IPS-20b (cell line): ENCODE data around the gene PRKCZ.

Experiments
- H3K27ac ChIP-seq: one replicate; pipeline ENCODE4 v1.5.1; 2013; ENCODE audit warnings: low read length
- H3K27me3 ChIP-seq: 2 replicates; pipeline ENCODE4 v1.6.1; 2013; ENCODE audit warnings: mild to moderate bottlenecking, low read length, inconsistent platforms; ENCODE audit not compliant: insufficient read depth
- H3K36me3 ChIP-seq: 2 replicates; pipeline ENCODE4 v1.6.1; 2013; ENCODE audit warnings: low read depth, mild to moderate bottlenecking, inconsistent platforms, low read length, moderate library complexity; ENCODE audit not compliant: insufficient read depth
- H3K4me1 ChIP-seq: 2 replicates; pipeline ENCODE4 v1.6.1; 2013; ENCODE audit warnings: mild to moderate bottlenecking, control low read depth, inconsistent platforms, low read length, moderate library complexity; ENCODE audit not compliant: insufficient read depth
- H3K4me3 ChIP-seq: 2 replicates; pipeline ENCODE4 v1.5.1; 2013; ENCODE audit warnings: mild to moderate bottlenecking, low read length, inconsistent platforms
- H3K9ac ChIP-seq: 2 replicates; pipeline ENCODE4 v1.6.1; 2013; ENCODE audit warnings: low read depth, mild to moderate bottlenecking, inconsistent platforms, low read length, moderate library complexity
- H3K9me3 ChIP-seq: 2 replicates; pipeline ENCODE4 v1.6.1; 2013; ENCODE audit warnings: mild to moderate bottlenecking, low read depth, low read length, inconsistent platforms; ENCODE audit not compliant: insufficient read depth

Gene PRKCZ

DNA sequence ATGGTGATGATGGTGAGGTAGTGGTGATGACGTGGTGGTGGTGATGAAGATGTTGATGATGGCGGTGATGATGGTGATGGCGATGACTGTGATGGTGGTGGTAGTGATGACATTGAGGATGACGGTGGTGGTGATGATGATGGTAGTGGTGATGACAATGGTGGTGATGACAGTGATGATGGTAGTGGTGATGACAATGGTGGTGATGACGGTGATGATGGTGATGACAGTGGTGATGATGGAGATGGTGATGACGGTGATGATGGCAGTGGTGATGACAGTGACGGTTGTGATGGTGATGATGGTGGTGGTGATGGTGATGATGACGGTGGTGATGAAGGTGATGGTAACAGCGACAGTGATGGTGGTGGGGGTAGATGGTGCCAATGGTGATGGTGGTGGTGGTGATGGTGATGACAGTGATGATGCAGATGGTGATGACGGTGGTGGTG, 105.0 kb downstream of the PRKCZ start:
- no peak overlapping the region for H3K27ac ChIP-seq
- H3K36me3 ChIP-seq = peaks cover 59% of the 10 kb centered on the region
- no peaks in the 10 kb centered on the region for H3K27me3 ChIP-seq
- no peaks in the 10 kb centered on the region for H3K4me1 ChIP-seq
- no peak overlapping the region for H3K9ac ChIP-seq
- H3K4me3 ChIP-seq = no peak overlapping the region
- H3K9me3 ChIP-seq = no peaks in the 10 kb centered on the region

DNA sequence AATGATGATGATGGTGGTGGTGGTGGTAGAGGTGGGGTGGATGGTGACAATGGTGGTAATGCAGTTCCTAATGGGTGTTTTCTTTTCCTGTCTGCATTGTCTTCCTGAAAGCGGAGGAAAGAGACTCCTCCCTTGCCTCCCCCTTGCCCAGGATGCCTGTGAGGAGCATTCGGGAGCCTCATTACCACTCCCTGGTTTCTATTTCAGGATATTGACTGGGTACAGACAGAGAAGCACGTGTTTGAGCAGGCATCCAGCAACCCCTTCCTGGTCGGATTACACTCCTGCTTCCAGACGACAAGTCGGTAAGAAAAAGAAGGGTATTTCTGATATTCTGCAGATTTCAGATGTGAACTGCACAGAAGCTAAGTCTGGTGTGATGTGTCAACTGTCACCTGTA, 105.6 kb downstream of the PRKCZ start:
- Histone ChIP-seq H3K4me3 (no peak overlapping the region), H3K27me3 (no peaks in the 10 kb centered on the region)

DNA sequence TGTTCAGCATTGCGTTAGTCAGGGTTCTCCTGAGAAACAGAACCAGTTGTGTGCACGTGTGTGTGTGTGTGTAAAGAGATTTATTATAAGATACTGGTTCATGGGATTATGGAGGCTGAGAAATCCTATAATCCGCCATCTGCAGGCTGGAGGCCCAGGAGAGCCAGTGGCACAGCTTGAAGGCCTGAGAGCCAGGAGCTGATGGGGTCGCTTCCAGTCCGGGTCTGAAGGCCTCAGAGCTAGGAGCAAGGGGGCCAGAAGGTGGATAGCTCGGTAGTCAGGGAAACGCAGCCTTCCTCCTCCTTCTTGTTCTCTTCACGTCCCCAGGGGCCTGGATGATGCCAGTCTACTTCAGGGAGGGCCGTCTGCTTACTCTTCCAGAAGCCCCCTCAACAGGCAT, 106.7 kb downstream of the PRKCZ start:
- Histone ChIP-seq H3K9me3 (no peaks in the 10 kb centered on the region), H3K27me3 (no peaks in the 10 kb centered on the region), H3K36me3 (peaks cover 48% of the 10 kb centered on the region), H3K4me1 (no peaks in the 10 kb centered on the region), H3K27ac (no peak overlapping the region), H3K9ac (no peak overlapping the region), H3K4me3 (no peak overlapping the region)

More for the DNA sequence above, 105.6 kb downstream of the PRKCZ start:
- Histone ChIP-seq H3K9me3 (no peaks in the 10 kb centered on the region), H3K36me3 (peaks cover 55% of the 10 kb centered on the region), H3K4me1 (no peaks in the 10 kb centered on the region), H3K9ac (no peak overlapping the region), H3K27ac (no peak overlapping the region)

GRCh38 chr1:2157856-2158255, 107.6 kb downstream of the PRKCZ start:
- H3K27ac ChIP-seq = no peak overlapping the region
- no peak overlapping the region for H3K4me3 ChIP-seq
- no peaks in the 10 kb centered on the region for H3K27me3 ChIP-seq
- peaks cover 41% of the 10 kb centered on the region for H3K36me3 ChIP-seq
- no peaks in the 10 kb centered on the region for H3K4me1 ChIP-seq
- H3K9ac ChIP-seq = no peak overlapping the region
- no peaks in the 10 kb centered on the region for H3K9me3 ChIP-seq

- Histone ChIP-seq H3K4me1 (no peaks in the 10 kb centered on the region), H3K4me3 (no peak overlapping the region), H3K9me3 (no peaks in the 10 kb centered on the region), H3K36me3 (peaks cover 41% of the 10 kb centered on the region), H3K9ac (no peak overlapping the region), H3K27ac (no peak overlapping the region), H3K27me3 (no peaks in the 10 kb centered on the region)
Measured at GRCh38 chr1:2158272-2158671, 108.1 kb downstream of the PRKCZ start.

GRCh38 chr1:2159124-2159523, 108.9 kb downstream of the PRKCZ start:
- peaks cover 44% of the 10 kb centered on the region; the same call in 1 of the 2 replicates for H3K36me3 ChIP-seq
- H3K9me3 ChIP-seq = no peaks in the 10 kb centered on the region
- H3K4me3 ChIP-seq = no peak overlapping the region
- no peaks in the 10 kb centered on the region for H3K4me1 ChIP-seq
- H3K27me3 ChIP-seq = no peaks in the 10 kb centered on the region
- no peak overlapping the region for H3K27ac ChIP-seq
- no peak overlapping the region for H3K9ac ChIP-seq

- H3K27ac ChIP-seq = no peak overlapping the region
- no peaks in the 10 kb centered on the region for H3K4me1 ChIP-seq
- H3K9me3 ChIP-seq = no peaks in the 10 kb centered on the region
- H3K9ac ChIP-seq = no peak overlapping the region
- no peaks in the 10 kb centered on the region for H3K27me3 ChIP-seq
- no peak overlapping the region for H3K4me3 ChIP-seq
- peaks cover 38% of the 10 kb centered on the region; the same call in 1 of the 2 replicates for H3K36me3 ChIP-seq
Measured at GRCh38 chr1:2160451-2161300, 110.5 kb downstream of the PRKCZ start.

GRCh38 chr1:2163205-2163604, 113.0 kb downstream of the PRKCZ start:
- Histone ChIP-seq H3K9ac (no peak overlapping the region), H3K36me3 (peaks cover 23% of the 10 kb centered on the region; the same call in 1 of the 2 replicates), H3K4me3 (no peak overlapping the region), H3K27me3 (no peaks in the 10 kb centered on the region), H3K4me1 (no peaks in the 10 kb centered on the region), H3K9me3 (no peaks in the 10 kb centered on the region), H3K27ac (no peak overlapping the region)

DNA sequence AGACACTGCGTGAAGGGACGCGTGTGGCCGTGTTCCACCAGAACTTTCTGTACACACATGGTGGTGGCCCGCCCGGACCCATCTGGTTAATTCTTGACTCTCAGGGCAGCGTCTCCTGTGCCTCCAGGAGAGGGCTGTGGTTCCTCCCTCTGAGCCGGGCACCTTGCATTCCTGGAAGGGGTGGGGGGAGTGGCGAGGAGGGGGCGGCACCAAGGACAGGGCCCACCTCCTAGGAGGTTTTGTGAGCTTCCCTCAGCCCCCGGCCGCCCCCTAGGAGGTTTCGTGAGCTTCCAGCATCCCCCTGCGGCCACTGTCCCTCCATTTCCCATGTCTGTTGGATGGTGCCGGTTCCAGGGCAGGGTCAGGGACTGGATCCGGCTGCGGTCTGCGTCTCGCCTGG, 115.4 kb downstream of the PRKCZ start:
- Histone ChIP-seq H3K9ac (no peak overlapping the region), H3K27me3 (no peaks in the 10 kb centered on the region), H3K36me3 (peaks cover 10% of the 10 kb centered on the region; the same call in 1 of the 2 replicates), H3K4me3 (no peak overlapping the region), H3K4me1 (no peaks in the 10 kb centered on the region), H3K9me3 (no peaks in the 10 kb centered on the region), H3K27ac (no peak overlapping the region)

DNA sequence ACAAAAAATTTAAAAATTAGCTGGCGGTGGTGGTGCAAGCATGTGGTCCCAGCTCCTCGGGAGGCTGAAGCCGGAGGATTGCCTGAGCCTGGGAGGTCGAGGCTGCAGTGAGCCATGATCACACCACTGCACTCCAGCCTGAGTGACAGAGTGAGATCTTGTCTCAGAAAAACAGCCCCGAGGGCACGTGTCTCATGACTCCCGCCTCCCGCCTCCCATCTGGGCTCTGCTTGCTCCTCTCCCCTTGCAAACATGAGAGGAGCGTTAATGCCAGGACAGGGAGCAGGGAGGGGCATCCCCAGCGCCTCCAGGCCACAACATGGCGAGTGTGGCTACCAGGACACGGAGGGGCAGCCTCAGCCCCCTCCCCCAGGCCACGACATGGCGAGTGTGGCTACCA, 116.0 kb downstream of the PRKCZ start:
- Histone ChIP-seq H3K27ac (no peak overlapping the region), H3K9me3 (no peaks in the 10 kb centered on the region), H3K4me3 (no peak overlapping the region), H3K36me3 (peaks cover 10% of the 10 kb centered on the region; the same call in 1 of the 2 replicates), H3K4me1 (no peaks in the 10 kb centered on the region), H3K9ac (no peak overlapping the region), H3K27me3 (no peaks in the 10 kb centered on the region)

- no peaks in the 10 kb centered on the region for H3K9me3 ChIP-seq
- peaks cover 10% of the 10 kb centered on the region; the same call in 1 of the 2 replicates for H3K36me3 ChIP-seq
- no peak overlapping the region for H3K9ac ChIP-seq
- no peak overlapping the region for H3K27ac ChIP-seq
- H3K27me3 ChIP-seq = no peaks in the 10 kb centered on the region
- H3K4me1 ChIP-seq = no peaks in the 10 kb centered on the region
- H3K4me3 ChIP-seq = no peak overlapping the region
Measured at GRCh38 chr1:2166695-2167094, 116.5 kb downstream of the PRKCZ start.

- H3K36me3 ChIP-seq = peaks cover 8% of the 10 kb centered on the region; the same call in 1 of the 2 replicates
- no peaks in the 10 kb centered on the region for H3K9me3 ChIP-seq
- no peak overlapping the region for H3K27ac ChIP-seq
- H3K27me3 ChIP-seq = no peaks in the 10 kb centered on the region
- no peak overlapping the region for H3K9ac ChIP-seq
- H3K4me3 ChIP-seq = no peak overlapping the region
- H3K4me1 ChIP-seq = no peaks in the 10 kb centered on the region
Measured at GRCh38 chr1:2168090-2168489, 117.9 kb downstream of the PRKCZ start.
